Measurements from ENCODE around the gene PCDHGA1.

DNA sequence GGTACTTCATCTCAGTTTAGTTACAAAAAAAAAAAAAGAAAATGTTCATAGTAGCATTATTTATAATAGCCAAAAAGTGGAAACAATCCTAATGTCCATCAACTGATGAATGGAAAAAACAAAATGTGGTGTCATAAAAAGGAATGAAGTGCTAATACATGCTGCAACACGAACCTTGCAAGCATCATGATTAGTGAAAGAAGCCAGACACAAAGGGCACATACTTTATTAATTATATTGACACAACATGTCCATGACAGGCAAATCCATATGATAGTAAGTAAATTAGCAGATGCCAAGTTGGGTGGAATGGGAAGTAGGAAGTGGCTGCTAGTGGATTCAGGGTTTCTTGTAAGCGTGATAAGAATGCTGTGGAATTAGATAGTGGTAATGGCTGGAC lies 212.7 kb downstream of the PCDHGA1 start:
- TF ChIP-seq CTCF (IDR thresholded peaks at IDR 0.05) (no peak), POLR2A (IDR thresholded peaks at IDR 0.05) (no peak), EP300 (IDR thresholded peaks at IDR 0.05) (no peak)

Measured in tibial nerve (tissue), 4 donors.